Esophagus muscularis mucosa (tissue), 3 donors: ENCODE measurements around the gene SLC26A1.

ENCODE experiments used
- POLR2A ChIP-seq: fragments of 450-650 bp; IDR thresholded peaks from one replicate; pipeline ENCODE4 v1.6.1; 2017; ENCODE audit warnings: antibody characterized with exemption, moderate library complexity, mild to moderate bottlenecking, low read depth
- TF ChIP-seq, protein P1 (sequence below), 3 experiments: fragments of 200-600 bp in 2 of 3; fragments of 450-650 bp in 1 of 3; sonication (generic) in 2 of 3; IDR thresholded peaks; one replicate each; pipeline ENCODE4 v1.5.1; 2017 to 2019; ENCODE audit warnings: antibody characterized with exemption in 3 of 3, mild to moderate bottlenecking in 2 of 3, moderate library complexity in 1 of 3

DNA sequence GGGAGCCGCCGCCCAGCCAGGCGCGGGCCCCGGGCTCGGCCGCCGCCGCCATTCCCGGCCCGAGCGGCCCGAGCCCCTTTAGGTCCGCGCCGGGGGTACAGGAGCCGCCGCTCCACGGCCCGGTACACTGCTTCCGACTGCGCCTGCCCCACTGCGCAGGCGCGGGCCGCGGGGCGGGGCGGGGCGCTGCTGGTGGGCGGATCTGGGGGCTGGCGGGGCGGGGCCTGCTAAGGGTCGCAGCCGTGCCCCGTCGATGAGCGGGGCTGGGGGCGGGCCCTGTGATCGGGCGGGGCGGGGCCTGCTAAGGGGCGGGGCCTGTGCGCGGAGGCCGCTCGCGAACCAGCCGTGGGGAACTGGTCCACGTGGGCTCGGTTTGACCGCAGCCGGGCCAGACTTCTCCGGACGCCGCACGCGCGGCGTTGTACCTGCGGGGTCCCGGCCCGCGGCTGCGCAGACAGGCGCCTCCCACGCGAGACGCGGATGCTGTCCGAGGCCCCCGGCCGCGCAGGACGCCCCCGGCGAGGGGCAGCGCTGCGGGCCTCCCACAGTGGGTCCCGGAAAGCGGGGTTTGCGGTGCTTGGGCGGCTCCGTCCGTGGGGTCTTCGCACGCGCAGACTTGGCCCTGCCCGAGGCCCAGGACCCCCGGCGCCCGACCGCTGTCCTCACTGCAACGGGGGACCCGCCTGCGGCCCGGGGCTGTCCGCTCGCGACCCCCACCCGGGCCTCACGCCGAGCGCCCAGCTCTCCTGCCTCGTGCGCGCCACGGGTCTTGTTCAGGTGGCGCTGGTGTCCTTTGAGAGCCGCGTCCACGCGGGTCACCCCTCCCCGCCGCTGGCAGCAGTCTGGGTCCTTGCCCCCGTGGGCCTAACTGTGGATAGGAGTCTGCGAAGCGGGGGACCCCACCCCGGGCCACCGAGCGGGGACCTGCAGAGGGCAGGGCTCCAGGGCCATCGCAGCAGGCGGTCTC lies 19.5 kb downstream of the SLC26A1 start, which contains the start of gene DGKQ:
- TF ChIP-seq, protein P1, sequence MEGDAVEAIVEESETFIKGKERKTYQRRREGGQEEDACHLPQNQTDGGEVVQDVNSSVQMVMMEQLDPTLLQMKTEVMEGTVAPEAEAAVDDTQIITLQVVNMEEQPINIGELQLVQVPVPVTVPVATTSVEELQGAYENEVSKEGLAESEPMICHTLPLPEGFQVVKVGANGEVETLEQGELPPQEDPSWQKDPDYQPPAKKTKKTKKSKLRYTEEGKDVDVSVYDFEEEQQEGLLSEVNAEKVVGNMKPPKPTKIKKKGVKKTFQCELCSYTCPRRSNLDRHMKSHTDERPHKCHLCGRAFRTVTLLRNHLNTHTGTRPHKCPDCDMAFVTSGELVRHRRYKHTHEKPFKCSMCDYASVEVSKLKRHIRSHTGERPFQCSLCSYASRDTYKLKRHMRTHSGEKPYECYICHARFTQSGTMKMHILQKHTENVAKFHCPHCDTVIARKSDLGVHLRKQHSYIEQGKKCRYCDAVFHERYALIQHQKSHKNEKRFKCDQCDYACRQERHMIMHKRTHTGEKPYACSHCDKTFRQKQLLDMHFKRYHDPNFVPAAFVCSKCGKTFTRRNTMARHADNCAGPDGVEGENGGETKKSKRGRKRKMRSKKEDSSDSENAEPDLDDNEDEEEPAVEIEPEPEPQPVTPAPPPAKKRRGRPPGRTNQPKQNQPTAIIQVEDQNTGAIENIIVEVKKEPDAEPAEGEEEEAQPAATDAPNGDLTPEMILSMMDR (IDR thresholded peaks at IDR 0.05): peak in 1 of 3 experiments; percentile 2
- no peak for TF ChIP-seq POLR2A
